IPS-20b (cell line): ENCODE data around the gene RPH3AL.
"Not testable (repeated sequence)": the region's sequence is repeated elsewhere in the genome, so short reads cannot be mapped to it uniquely, and the experiment has no call there.

Experiments
- H3K27ac ChIP-seq: one replicate; pipeline ENCODE4 v1.5.1; 2013; ENCODE audit warnings: low read length
- H3K27me3 ChIP-seq: 2 replicates; pipeline ENCODE4 v1.6.1; 2013; ENCODE audit warnings: mild to moderate bottlenecking, low read length, inconsistent platforms; ENCODE audit not compliant: insufficient read depth
- H3K36me3 ChIP-seq: 2 replicates; pipeline ENCODE4 v1.6.1; 2013; ENCODE audit warnings: low read depth, mild to moderate bottlenecking, inconsistent platforms, low read length, moderate library complexity; ENCODE audit not compliant: insufficient read depth
- H3K4me1 ChIP-seq: 2 replicates; pipeline ENCODE4 v1.6.1; 2013; ENCODE audit warnings: mild to moderate bottlenecking, control low read depth, inconsistent platforms, low read length, moderate library complexity; ENCODE audit not compliant: insufficient read depth
- H3K4me3 ChIP-seq: 2 replicates; pipeline ENCODE4 v1.5.1; 2013; ENCODE audit warnings: mild to moderate bottlenecking, low read length, inconsistent platforms
- H3K9ac ChIP-seq: 2 replicates; pipeline ENCODE4 v1.6.1; 2013; ENCODE audit warnings: low read depth, mild to moderate bottlenecking, inconsistent platforms, low read length, moderate library complexity
- H3K9me3 ChIP-seq: 2 replicates; pipeline ENCODE4 v1.6.1; 2013; ENCODE audit warnings: mild to moderate bottlenecking, low read depth, low read length, inconsistent platforms; ENCODE audit not compliant: insufficient read depth

The RPH3AL gene

DNA sequence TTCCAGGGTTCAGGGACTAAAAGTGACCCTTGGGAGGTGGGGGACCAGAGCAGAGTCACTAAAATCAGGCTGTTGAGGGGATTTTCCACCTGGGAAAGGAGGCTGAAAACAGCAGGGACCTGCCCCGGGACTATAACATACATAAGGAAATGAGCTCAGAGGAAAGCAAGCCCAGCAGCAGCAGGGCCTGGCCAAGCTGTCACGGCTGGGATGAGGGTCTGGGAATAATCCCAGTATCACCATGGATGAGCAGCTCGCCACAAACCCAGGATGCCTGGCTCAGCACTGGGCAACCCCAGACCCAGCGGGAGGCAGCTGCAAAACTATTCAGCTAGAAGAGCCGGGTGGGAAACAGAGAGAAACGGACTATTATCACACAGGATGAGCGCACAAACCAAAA lies 72.4 kb downstream of the RPH3AL start:
- Histone ChIP-seq H3K4me1 (no peaks in the 10 kb centered on the region), H3K27me3 (no peaks in the 10 kb centered on the region), H3K9ac (no peak overlapping the region), H3K9me3 (no peaks in the 10 kb centered on the region), H3K36me3 (no peaks in the 10 kb centered on the region), H3K4me3 (no peak overlapping the region), H3K27ac (no peak overlapping the region)

DNA sequence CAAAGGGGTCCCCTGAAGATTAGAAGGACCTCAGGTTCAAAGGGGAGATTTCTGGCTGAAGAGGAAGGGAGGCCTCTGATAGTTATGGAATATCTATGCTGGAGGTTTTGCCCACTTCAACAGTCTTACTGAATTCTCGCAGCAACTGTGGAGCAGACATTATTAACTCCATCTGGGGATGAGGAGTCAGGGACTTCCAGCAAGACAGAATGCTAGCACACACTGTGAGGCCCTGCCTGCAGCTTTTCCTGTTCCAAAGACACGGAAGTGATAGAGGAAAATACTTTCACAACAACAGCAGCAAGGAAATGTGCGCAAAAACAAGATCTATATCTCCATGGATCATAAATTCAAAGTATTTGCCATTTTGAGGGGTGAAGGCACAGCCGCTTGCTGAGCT lies 72.8 kb downstream of the RPH3AL start:
- Histone ChIP-seq H3K36me3 (no peaks in the 10 kb centered on the region), H3K9ac (no peak overlapping the region), H3K4me1 (no peaks in the 10 kb centered on the region), H3K27me3 (no peaks in the 10 kb centered on the region), H3K27ac (no peak overlapping the region), H3K9me3 (no peaks in the 10 kb centered on the region), H3K4me3 (no peak overlapping the region)

DNA sequence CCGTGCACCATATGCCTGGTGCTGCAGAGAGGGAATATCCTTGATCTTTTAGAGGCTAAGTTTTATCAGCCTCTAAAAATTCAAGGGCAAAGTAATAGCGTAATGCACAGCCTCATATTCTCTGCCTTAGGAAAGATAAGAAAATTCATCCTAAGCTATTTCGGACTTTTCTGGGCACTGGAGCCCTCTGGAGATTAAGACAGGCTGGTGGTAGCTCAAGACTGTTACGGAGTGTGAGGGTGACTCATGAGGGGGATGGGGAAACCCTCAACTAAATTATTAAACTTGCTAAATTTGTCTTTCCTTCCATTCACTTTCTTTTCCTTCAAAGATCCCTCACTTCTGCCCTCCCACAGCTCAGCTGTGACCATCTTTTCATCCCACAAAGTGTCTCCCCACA lies 73.3 kb downstream of the RPH3AL start:
- no peak overlapping the region for H3K27ac ChIP-seq
- H3K9ac ChIP-seq = no peak overlapping the region
- no peaks in the 10 kb centered on the region for H3K27me3 ChIP-seq
- no peak overlapping the region for H3K4me3 ChIP-seq
- H3K4me1 ChIP-seq = no peaks in the 10 kb centered on the region
- no peaks in the 10 kb centered on the region for H3K9me3 ChIP-seq
- H3K36me3 ChIP-seq = no peaks in the 10 kb centered on the region

DNA sequence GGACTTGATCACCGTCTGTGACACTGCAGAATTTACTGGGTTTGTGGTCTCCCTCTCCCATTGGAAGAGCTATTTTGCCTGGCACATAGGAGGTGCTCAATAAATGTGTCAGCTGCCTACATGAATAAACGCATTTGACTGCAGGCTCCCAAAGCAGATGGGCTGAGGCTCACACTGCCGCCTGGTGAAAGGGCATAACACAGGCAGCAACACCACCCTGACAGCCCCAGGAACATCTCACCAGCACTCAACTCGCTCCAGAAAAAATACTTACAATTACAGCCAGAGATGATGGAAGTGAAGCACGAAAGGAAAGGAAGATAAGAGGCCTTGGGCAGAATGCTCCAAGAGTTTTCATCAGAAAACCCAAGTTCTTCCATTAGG lies 73.9 kb downstream of the RPH3AL start:
- Histone ChIP-seq H3K27ac (no peak overlapping the region), H3K9ac (no peak overlapping the region), H3K9me3 (no peaks in the 10 kb centered on the region), H3K27me3 (no peaks in the 10 kb centered on the region), H3K4me3 (no peak overlapping the region), H3K36me3 (no peaks in the 10 kb centered on the region), H3K4me1 (no peaks in the 10 kb centered on the region)

DNA sequence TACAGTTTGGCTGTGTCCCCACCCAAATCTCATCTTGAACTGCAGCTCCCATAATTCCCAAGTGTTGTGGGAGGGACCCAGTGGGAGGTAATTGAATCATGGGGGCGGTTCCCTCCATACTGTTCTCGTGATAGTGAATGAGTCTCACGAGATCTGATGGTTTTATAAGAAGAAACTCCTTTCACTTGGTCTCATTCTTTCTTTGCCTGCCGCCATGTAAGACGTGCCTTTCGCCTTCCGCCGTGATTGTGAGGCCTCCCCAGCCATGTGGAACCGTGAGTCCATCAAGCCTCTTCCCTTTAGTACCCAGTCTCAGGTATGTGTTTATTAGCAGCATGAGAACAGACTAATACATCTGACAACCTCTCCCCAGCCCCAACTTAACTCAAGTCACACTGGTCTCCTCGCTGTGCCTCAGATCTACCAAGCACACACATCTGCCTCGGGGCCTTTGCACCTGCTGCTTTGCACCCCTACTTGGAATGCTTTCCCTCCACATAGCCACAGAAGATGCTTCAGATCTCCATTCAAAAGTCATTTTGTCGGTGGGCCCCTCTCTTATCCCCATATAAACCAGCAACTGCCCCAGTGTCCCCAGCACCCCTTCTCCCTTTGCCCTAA lies 74.4 kb downstream of the RPH3AL start:
- Histone ChIP-seq H3K4me3 (no peak overlapping the region), H3K27me3 (no peaks in the 10 kb centered on the region), H3K9ac (no peak overlapping the region), H3K36me3 (no peaks in the 10 kb centered on the region), H3K9me3 (no peaks in the 10 kb centered on the region), H3K4me1 (no peaks in the 10 kb centered on the region), H3K27ac (no peak overlapping the region)

- no peak overlapping the region for H3K27ac ChIP-seq
- H3K4me1 ChIP-seq = no peaks in the 10 kb centered on the region
- no peaks in the 10 kb centered on the region for H3K36me3 ChIP-seq
- no peaks in the 10 kb centered on the region for H3K27me3 ChIP-seq
- H3K9me3 ChIP-seq = no peaks in the 10 kb centered on the region
- H3K4me3 ChIP-seq = no peak overlapping the region
- H3K9ac ChIP-seq = no peak overlapping the region
These were observed 77.7 kb downstream of the RPH3AL start for GRCh38 chr17:274902-275301.

DNA sequence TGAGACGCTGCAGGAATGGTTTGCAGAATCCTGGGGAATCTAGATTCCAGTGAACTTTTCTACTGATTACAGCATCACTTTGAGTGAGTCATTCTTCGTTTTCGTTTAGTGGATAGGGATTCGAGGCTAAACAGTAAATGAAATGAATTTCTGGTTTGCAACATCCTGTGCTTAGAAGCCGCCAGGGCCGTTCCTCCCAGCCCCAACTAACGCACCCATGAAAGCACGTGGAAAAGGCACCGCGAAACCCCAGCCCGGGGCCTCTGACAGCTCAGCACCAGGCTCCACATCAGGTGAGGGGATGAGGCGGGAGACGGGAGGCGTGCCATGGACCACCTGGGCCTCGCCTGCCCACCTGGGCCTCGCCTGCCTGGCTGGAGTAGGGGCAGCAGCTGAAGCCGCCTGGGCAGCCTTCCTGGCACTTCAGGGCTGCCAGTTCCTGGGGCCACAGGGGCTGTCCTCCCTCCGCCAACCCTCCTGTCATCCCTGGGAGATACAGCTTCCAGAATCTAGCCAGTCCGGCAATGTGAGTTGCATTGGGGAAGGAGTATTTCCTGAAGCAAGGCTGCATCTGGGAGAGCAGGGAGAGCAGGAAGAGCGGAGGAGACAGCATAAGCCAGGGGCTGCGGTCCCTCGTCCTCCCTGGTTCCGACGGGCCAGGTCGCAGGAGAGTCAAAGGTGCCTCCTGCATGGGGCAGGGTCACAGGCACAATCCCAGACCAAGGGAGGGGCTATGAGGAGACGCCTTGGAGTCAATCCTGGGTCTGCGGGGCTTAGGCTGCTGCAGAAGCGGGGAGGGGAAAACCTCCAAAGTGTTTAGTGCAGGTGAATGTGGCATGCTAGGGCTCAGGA lies 78.4 kb downstream of the RPH3AL start:
- no peak overlapping the region for H3K9ac ChIP-seq
- no peaks in the 10 kb centered on the region for H3K27me3 ChIP-seq
- no peaks in the 10 kb centered on the region for H3K36me3 ChIP-seq
- H3K27ac ChIP-seq = no peak overlapping the region
- H3K4me1 ChIP-seq = no peaks in the 10 kb centered on the region
- no peak overlapping the region for H3K4me3 ChIP-seq
- H3K9me3 ChIP-seq = no peaks in the 10 kb centered on the region

- H3K9ac ChIP-seq, H3K27ac ChIP-seq, H3K4me3 ChIP-seq, H3K4me1 ChIP-seq, H3K36me3 ChIP-seq, H3K9me3 ChIP-seq, H3K27me3 ChIP-seq: not testable (repeated sequence)
These were observed 79.8 kb downstream of the RPH3AL start for GRCh38 chr17:272856-273255.

GRCh38 chr17:271928-272623 lies 80.5 kb downstream of the RPH3AL start:
- not testable (repeated sequence) for H3K27me3 ChIP-seq, H3K27ac ChIP-seq, H3K36me3 ChIP-seq, H3K4me3 ChIP-seq, H3K9me3 ChIP-seq, H3K4me1 ChIP-seq, H3K9ac ChIP-seq

DNA sequence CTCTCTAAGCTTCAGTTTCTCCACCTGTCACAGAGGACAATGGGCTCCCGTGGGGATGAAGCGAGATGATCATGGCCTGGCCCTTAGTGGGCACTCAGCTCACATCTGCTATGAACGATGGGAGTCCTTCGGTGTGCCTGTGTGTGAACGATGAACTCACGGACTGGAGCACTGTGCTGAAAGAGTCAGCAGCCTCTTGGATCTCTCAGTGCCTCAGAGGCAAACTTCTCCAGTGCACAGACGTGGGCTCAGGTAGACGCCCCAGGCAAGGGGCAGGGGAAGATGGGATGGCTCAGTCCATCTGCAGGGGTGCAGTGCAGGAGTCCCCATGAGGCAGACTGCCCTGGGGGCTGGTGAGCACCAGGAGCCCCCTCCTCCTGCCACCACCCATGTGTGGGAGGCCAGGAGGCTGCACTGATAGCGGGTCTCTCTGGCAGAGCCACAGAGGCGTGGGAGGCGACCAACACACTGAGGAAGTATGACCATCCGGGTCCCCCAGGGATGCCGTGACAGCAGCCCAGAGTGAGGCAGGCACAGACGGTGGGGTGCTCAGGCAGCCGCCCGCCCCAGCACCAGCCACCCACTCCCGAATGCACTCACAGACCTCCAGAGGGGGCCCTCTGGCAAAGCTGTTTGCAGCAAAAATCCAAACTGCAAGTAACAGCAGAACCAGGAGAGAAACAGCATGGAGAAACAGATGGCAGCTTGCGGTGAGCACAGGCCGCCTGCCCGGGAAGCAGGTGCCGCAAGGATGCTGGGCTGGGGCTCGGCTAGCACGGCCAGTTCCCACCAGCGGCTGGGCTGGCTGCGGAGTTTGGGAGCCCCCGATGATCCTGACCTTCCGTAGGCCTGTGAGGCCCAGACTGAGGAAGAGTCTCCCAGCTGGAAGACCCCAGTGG lies 82.7 kb downstream of the RPH3AL start:
- no peak overlapping the region for H3K4me3 ChIP-seq
- no peaks in the 10 kb centered on the region for H3K27me3 ChIP-seq
- H3K9ac ChIP-seq = no peak overlapping the region
- no peak overlapping the region for H3K27ac ChIP-seq
- H3K4me1 ChIP-seq = no peaks in the 10 kb centered on the region
- H3K36me3 ChIP-seq = no peaks in the 10 kb centered on the region
- H3K9me3 ChIP-seq = no peaks in the 10 kb centered on the region
